ENCODE measurements around the gene FANCD2OS.

- TF ChIP-seq CTCF (IDR thresholded peaks at IDR 0.05; ENCODE audit: insufficient read depth, low read length) (no peak), REST (IDR thresholded peaks at IDR 0.05; ENCODE audit: insufficient replicate concordance, low read depth) (no peak)
Observed at GRCh38 chr3:10136426-10137005, 28.5 kb upstream of the FANCD2OS start.

Measured in HL-60 (cell line).